ENCODE results near the gene TLE5.

- TF ChIP-seq MAX (IDR thresholded peaks at IDR 0.05; ENCODE audit: low read depth, low read length): no peak
- TF ChIP-seq SREBF1 (IDR thresholded peaks at IDR 0.05; ENCODE audit: low read length): no peak
- TF ChIP-seq PAX5 (IDR thresholded peaks at IDR 0.05; ENCODE audit: borderline replicate concordance, low read depth, low read length): no peak
- TF ChIP-seq RCOR1 (conservative IDR thresholded peaks at IDR 0.05; ENCODE audit: low read depth, low read length): no peak
- TF ChIP-seq, protein P1, sequence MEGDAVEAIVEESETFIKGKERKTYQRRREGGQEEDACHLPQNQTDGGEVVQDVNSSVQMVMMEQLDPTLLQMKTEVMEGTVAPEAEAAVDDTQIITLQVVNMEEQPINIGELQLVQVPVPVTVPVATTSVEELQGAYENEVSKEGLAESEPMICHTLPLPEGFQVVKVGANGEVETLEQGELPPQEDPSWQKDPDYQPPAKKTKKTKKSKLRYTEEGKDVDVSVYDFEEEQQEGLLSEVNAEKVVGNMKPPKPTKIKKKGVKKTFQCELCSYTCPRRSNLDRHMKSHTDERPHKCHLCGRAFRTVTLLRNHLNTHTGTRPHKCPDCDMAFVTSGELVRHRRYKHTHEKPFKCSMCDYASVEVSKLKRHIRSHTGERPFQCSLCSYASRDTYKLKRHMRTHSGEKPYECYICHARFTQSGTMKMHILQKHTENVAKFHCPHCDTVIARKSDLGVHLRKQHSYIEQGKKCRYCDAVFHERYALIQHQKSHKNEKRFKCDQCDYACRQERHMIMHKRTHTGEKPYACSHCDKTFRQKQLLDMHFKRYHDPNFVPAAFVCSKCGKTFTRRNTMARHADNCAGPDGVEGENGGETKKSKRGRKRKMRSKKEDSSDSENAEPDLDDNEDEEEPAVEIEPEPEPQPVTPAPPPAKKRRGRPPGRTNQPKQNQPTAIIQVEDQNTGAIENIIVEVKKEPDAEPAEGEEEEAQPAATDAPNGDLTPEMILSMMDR (IDR thresholded peaks at IDR 0.05 in 2 of 3, conservative IDR thresholded peaks at IDR 0.05 in 1 of 3; ENCODE audit: control insufficient read depth in 2 of 3, extremely low read depth in 1 of 3, insufficient read depth in 1 of 3, low read depth in 3 of 3, low read length in 3 of 3): no peak
- no peak for TF ChIP-seq NFYA (IDR thresholded peaks at IDR 0.05; ENCODE audit: borderline replicate concordance, low read depth, low read length)
- TF ChIP-seq POLR2AphosphoS5 (IDR thresholded peaks at IDR 0.05; ENCODE audit: low read length): no peak
- no peak for TF ChIP-seq POLR2A (IDR thresholded peaks at IDR 0.05; ENCODE audit: low read depth, low read length)
- TF ChIP-seq EZH2 (IDR thresholded peaks at IDR 0.05; ENCODE audit: borderline replicate concordance, control insufficient read depth, low read depth, low read length): no peak
- no peak for TF ChIP-seq ATF3 (IDR thresholded peaks at IDR 0.05; ENCODE audit: borderline replicate concordance, extremely low read depth, low read depth, low read length)
- no peak for TF ChIP-seq SMC3 (IDR thresholded peaks at IDR 0.05; ENCODE audit: borderline replicate concordance, low read length)
Observed at GRCh38 chr19:3048190-3048533, 14.1 kb downstream of the TLE5 start.

All from GM12878 (cell line).